HG02938 (cell line): ENCODE data around the gene HTR1B.

Source experiments
- ATAC-seq: cut with Tn5 transposase; IDR thresholded peaks from one replicate; pipeline ENCODE4 v1.9.1; 2021; ENCODE audit warnings: mild to moderate bottlenecking, moderate library complexity; ENCODE audit not compliant: unreplicated experiment

The HTR1B gene

DNA sequence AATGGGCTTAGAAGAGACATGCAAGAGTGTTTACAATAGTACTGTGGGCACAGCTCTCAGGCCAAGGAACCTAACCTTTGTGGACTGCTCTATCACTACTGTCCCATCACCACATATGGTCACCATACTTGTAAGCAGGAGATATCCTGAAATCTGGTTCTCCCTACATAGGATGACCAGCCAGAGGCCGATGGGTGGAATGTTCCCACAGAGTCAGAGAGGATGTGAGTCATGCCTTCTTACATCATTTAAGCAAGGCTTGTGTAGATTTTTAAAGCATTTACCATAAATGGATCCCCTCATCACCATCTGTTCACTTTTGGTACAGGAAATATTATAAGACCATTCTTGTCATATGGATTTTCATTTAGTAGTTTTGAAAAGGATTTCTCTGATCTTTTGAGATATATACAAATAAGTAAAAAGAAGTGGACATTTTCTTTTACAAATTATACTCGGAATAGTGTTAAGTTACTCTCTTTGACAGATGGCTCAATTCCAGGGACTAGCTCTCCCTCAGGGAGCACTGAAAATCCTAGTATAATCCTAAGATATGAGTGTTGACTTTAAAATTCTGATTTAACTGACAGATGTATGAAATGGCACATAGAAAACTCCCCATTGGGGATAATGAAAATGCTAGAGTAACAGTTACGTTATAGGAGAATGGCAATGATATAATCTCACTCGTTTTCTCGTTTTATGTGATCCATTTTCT, 6.6 kb downstream of the HTR1B start:
- ATAC-seq, result no peak

DNA sequence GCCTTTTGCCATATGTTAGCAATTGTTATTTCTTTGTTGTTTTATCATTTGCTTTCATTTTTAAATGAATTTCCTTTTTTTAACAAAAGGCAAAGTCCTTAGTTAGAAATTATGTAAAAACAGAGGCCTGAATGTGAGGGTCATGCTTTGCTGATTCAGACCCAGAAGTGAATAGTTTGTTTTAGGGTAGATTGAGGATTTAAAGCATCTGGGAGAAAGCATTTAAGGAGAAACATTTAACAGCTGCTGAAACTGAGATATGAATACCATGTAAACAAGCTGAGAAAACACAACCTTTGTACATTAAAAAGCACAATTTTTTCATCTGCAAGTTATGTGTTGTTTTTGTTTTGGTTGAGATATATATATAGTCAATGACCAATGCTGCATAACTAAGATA, 8.0 kb downstream of the HTR1B start:
- ATAC-seq, result no peak

DNA sequence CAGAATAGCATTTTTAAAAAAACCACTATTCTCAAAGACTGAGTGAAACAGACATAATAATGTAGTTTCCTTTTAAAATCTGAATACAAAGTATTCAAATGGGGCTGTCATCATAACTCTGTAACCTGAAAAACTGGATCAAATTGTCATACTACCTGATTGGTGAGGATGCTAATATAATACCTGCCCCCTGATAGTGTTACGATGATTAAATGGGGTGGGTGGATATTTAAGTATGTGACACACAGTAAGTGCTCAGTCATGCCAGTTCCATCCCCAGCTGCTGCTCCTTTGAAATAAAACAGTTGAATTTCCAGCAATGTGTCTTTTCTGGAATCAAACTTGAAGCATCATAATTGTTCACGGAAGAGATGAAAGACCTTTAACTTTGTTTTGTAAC, 8.9 kb downstream of the HTR1B start:
- no peak for ATAC-seq

- ATAC-seq, result no peak
Measured at GRCh38 chr6:77451466-77451865, 11.8 kb downstream of the HTR1B start.

- no peak for ATAC-seq
Measured at GRCh38 chr6:77450924-77451323, 12.4 kb downstream of the HTR1B start.

- no peak for ATAC-seq
Measured at GRCh38 chr6:77448546-77448945, 14.7 kb downstream of the HTR1B start.

DNA sequence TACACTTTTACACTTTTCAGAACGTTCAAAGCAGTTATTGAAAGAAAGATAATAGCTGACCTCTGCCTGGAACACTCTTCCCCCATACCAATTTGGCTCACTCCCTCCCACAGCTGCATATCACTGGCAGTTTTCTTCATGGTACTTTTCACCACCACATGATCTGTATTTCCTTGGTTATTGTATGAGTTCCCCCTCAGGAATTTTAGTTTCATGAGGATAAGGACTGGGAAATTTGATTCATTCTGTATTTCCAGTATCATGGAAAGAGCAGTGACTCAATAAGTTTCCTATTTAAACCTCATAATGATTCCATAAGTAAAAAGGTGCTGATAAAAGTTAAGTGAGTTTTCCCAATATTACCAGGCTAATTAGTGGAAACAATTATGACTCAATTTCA, 16.0 kb downstream of the HTR1B start:
- no peak for ATAC-seq

GRCh38 chr6:77446249-77446648, 17.0 kb downstream of the HTR1B start:
- no peak for ATAC-seq

- ATAC-seq, result no peak
Measured at GRCh38 chr6:77445214-77445613, 18.1 kb downstream of the HTR1B start.

DNA sequence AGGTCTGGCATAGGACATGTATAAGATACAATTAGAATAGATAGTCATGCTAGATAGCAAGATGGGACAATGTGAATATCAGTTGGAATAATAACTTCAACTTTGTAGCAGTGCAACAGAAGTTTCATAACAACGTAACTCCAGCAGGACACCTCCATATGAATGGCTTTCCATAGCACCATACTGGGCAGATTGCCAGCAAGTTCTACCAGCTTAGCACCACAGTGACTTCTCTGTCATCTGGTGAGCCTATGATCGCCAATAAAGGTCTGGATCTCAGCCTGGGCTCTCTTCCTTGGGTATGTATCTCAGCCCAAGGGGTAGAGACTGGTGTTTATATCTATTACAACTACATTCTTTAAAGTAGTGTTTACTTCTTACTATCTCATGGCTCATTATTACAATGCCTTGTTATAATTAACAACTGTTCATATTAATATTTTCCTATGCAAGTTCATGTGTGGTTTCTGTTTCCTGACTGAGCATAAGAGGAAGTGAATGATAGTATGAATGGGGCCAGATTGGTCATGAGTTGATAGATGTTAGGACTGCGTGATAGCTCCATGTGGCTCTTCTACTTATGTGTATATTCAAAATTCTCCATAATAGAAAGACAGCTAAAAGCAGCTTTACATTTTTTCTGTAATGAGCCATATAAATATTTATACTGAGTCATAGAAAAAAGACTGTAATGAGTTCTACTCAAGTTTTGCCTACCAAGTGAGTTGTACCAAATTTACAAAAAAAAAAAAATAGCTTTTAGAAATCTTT, 22.9 kb downstream of the HTR1B start:
- ATAC-seq, result no peak

DNA sequence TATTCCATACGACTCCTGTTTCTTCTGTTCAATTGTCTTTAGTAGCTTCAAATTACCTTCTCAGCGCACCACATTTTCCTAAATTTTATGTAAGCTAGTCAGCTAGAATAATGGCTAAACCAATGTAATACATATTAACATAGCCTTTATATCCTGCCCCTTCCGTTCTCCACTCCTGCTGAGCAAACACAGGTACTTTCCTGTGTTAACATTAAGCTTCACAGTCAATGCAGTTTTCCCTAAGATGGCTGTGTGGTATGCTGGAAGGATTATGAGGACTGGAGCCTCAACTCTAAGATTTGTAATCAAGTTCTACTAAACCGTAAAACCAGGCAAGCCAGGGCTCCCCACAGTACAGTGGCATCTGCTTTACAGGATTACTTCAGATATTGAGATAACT, 29.4 kb downstream of the HTR1B start:
- no peak for ATAC-seq

DNA sequence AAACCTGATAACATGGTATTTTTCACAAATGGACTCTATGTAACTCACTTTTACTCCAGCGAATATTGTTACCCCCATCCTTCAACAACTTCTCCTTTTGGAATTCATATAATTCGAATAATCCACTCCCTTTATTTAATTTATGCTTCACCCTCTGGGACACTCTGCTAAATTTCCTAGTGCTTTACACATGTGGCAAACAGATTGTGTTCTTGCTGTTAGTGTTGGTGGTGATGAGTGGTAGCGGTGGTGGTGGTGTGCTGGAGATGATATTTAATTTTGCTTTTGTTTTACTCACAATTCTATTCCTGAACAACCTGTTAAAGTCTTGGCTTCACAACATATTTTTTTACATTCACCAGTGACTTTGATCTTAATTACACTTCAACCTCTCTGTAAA, 32.8 kb downstream of the HTR1B start:
- ATAC-seq, result no peak

DNA sequence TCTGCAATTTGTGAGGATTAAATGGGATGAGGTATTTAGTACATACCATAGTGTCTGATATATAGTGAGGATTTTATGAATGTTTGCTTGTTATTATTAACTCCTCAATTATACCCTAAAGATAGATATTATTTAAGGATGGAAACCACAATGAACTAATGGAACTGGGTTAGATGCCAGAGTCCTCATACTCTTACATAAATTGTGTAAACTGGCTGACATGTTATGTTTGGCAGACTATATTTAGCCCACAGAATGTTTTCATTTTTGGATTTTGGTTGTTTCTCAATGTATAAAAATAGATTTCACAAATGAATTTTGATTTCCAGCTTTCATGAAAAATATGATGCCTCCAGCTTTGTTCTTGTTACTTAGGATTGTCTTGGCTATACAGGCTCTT, 37.6 kb downstream of the HTR1B start:
- ATAC-seq, result no peak

DNA sequence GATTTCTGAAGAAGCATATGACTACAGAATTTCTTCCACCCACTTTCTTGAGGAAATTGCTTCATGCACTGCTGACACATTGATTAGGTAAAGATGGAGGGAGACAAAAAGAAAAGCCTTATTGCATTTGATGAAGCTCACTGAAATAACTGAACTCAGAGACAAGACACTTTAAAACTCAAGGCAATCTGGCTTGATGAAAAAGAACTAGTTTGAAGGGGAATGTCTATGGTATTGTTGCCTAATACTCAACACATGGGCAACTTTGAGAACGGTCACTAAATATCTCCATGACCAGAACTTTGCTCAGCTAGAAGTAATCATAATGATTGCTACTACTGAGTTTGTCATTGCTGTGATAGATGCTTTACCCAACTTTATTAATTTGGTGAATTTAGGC, 38.1 kb downstream of the HTR1B start:
- ATAC-seq, result no peak

DNA sequence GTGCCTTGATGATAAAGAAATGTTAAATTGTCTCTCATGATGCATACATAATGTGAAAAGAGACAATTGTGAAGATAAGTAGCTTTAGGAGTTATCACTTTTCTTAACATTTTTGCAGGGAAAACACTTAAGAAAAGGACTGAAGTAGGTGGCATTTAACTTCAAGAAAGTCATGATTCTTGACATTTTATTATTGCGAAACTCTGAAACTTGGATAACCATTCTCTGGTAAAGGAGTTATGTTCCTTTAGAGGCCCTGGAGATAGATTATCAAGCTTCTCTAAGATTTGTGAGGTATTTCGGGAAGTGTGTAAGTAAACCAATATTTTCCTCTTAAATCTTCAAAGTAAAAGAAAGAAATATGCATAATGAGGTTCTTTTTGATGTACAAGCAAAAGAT, 38.5 kb downstream of the HTR1B start:
- no peak for ATAC-seq

- ATAC-seq, result no peak
Measured at GRCh38 chr6:77416839-77417238, 46.5 kb downstream of the HTR1B start.

DNA sequence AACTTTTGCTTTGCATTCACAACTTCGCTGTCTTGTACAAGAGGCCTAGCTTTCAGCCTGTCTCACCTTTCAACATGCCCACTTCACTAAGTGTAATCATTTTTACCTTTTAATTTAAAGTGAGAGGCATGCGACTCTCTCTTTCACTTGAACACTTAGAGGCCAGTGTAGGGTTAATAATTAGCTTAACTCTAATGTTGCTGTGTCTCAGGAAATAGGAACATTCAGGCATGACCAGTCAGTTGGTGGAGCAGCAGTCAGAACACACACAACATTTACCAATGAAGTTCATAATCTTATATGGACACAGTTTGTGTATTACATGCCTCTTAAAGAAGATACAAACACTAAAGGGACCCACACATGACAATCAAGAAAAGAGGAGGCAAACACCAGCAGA, 47.6 kb downstream of the HTR1B start:
- no peak for ATAC-seq
